ENCODE data around the gene TAF1C.

GRCh38 chr16:84175350-84176081, 11.3 kb downstream of the TAF1C start:
- TF ChIP-seq, protein P1, sequence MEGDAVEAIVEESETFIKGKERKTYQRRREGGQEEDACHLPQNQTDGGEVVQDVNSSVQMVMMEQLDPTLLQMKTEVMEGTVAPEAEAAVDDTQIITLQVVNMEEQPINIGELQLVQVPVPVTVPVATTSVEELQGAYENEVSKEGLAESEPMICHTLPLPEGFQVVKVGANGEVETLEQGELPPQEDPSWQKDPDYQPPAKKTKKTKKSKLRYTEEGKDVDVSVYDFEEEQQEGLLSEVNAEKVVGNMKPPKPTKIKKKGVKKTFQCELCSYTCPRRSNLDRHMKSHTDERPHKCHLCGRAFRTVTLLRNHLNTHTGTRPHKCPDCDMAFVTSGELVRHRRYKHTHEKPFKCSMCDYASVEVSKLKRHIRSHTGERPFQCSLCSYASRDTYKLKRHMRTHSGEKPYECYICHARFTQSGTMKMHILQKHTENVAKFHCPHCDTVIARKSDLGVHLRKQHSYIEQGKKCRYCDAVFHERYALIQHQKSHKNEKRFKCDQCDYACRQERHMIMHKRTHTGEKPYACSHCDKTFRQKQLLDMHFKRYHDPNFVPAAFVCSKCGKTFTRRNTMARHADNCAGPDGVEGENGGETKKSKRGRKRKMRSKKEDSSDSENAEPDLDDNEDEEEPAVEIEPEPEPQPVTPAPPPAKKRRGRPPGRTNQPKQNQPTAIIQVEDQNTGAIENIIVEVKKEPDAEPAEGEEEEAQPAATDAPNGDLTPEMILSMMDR (IDR thresholded peaks at IDR 0.05; ENCODE audit: low read length), result peak; percentile 60
- no peak for TF ChIP-seq EZH2 (IDR thresholded peaks at IDR 0.05; ENCODE audit: borderline replicate concordance, low read length)

Data from OCI-LY1 (cell line).